ENCODE measurements around the gene HBB.
"Not testable (repeated sequence)": the region's sequence is repeated elsewhere in the genome, so short reads cannot be mapped to it uniquely, and the experiment has no call there.

The HBB gene

GRCh38 chr11:5226732-5227310 lies at the start of gene HBB:
Gene HBB, minus strand, starts transcription at chr11:5227071. Its CDS starts 50 bp downstream, at chr11:5227021.
- H3K9me3 Mint-ChIP-seq: no peaks in the 10 kb centered on the region
- no peak for ATAC-seq

DNA sequence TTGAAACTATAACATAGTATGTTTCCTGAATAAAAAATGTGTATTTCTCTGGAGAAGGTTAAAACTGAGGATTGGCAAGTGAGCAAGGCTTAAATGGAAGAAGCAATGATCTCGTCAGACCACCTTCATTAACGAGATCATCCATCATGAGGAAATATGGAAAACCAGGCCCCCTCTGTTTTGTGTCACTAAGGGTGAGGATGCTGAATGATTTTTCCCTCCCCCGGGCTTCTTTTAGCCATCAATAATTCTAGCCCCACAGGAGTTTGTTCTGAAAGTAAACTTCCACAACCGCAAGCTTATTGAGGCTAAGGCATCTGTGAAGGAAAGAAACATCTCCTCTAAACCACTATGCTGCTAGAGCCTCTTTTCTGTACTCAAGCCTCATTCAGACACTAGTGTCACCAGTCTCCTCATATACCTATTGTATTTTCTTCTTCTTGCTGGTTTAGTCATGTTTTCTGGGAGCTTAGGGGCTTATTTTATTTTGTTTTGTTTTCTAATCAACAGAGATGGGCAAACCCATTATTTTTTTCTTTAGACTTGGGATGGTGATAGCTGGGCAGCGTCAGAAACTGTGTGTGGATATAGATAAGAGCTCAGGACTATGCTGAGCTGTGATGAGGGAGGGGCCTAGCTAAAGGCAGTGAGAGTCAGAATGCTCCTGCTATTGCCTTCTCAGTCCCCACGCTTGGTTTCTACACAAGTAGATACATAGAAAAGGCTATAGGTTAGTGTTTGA lies 48.7 kb upstream of the HBB start:
- ATAC-seq: no peak
- peaks cover 2% of the 10 kb centered on the region for H3K27me3 Mint-ChIP-seq
- no peaks in the 10 kb centered on the region for H3K4me1 Mint-ChIP-seq
- no peak for DNase-seq
- no peaks in the 10 kb centered on the region for H3K36me3 Mint-ChIP-seq (ENCODE audit: low read depth)
- H3K27ac Mint-ChIP-seq: no peak overlapping the region
- H3K4me3 Mint-ChIP-seq: no peak overlapping the region
- no peaks in the 10 kb centered on the region for H3K9me3 Mint-ChIP-seq

More at GRCh38 chr11:5226732-5227310, at the start of gene HBB:
- Mint-ChIP-seq H3K4me1 (no peaks in the 10 kb centered on the region), H3K36me3 (ENCODE audit: low read depth) (no peaks in the 10 kb centered on the region), H3K27me3 (no peaks in the 10 kb centered on the region), H3K4me3 (no peak within 1 kb of the TSS), H3K27ac (no peak within 1 kb of the TSS)
- DNase-seq: no peak

GRCh38 chr11:5274395-5274794 lies 47.5 kb upstream of the HBB start:
- DNase-seq: no peak
- no peak overlapping the region for H3K4me3 Mint-ChIP-seq
- no peak for ATAC-seq
- no peaks in the 10 kb centered on the region for H3K27me3 Mint-ChIP-seq
- no peaks in the 10 kb centered on the region for H3K4me1 Mint-ChIP-seq
- no peak overlapping the region for H3K27ac Mint-ChIP-seq
- no peaks in the 10 kb centered on the region for H3K36me3 Mint-ChIP-seq (ENCODE audit: low read depth)
- no peaks in the 10 kb centered on the region for H3K9me3 Mint-ChIP-seq

DNA sequence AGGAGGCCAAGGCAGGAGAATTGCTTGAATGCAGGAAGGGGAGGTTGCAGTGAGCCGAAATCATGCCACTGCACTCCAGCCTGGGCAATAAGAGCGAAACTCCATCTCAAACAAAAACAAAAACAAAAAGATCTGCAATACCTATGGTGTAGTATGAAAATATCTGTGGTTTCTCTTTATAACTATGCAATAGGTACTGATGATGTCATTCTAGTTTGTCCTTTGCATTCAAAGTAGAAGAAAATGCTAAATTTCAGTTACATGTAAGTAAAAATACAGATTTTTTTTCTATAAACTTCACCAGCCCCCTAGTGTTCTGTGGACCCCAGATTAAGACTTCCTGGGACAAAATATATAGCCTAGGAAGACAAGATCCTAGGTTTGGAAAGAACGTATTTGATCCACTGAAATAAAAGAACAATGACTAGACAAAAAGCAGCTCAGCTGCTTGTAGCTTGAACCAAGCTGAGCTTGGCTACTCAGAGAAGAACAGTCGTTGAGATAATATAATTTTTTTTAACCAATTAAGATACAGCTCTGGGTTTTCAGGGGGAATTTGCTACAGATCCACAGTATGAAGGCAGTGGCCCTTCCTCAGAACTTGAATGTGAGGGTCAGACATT lies 45.6 kb upstream of the HBB start:
- Mint-ChIP-seq H3K27me3 (no peaks in the 10 kb centered on the region), H3K36me3 (ENCODE audit: low read depth) (no peaks in the 10 kb centered on the region), H3K4me1 (no peaks in the 10 kb centered on the region), H3K9me3 (no peaks in the 10 kb centered on the region), H3K27ac (no peak overlapping the region), H3K4me3 (no peak overlapping the region)
- ATAC-seq (no peak), DNase-seq (no peak)

- Mint-ChIP-seq H3K9me3 (no peaks in the 10 kb centered on the region), H3K27ac (no peak within 1 kb of the TSS), H3K27me3 (no peaks in the 10 kb centered on the region), H3K4me1 (no peaks in the 10 kb centered on the region), H3K4me3 (no peak within 1 kb of the TSS), H3K36me3 (ENCODE audit: low read depth) (no peaks in the 10 kb centered on the region)
- ATAC-seq (no peak), DNase-seq (no peak)
Observed at GRCh38 chr11:5269715-5270147, 42.9 kb upstream of the HBB start, which contains the start of gene HBE1. Gene HBE1, minus strand, starts transcription at chr11:5269945. Its CDS starts 55 bp downstream, at chr11:5269890.

- H3K4me1 Mint-ChIP-seq: no peaks in the 10 kb centered on the region
- H3K4me3 Mint-ChIP-seq: no peak overlapping the region
- H3K36me3 Mint-ChIP-seq (ENCODE audit: low read depth): no peaks in the 10 kb centered on the region
- H3K27ac Mint-ChIP-seq: no peak overlapping the region
- no peak for ATAC-seq
- no peaks in the 10 kb centered on the region for H3K9me3 Mint-ChIP-seq
- H3K27me3 Mint-ChIP-seq: no peaks in the 10 kb centered on the region
- no peak for DNase-seq
Observed at GRCh38 chr11:5267033-5267563, 40.2 kb upstream of the HBB start.

DNA sequence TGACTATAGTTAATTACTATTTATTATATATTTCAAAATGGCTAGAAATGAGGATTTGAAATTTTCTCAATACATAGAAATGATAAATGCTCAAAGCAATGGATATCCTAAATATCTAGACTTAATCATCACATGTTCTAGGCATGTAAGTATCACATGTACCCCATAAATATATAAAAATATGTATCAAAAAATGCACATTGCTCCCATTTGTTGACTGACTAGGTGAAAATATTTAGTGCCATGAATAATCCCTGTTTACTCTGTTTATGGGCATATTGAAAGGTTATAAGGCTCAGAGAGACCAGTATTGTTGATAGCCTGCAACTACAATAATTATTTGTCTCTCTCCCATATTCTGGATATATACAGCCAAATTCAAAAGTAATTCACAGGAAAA lies 39.7 kb upstream of the HBB start:
- no peaks in the 10 kb centered on the region for H3K4me1 Mint-ChIP-seq
- H3K27me3 Mint-ChIP-seq: no peaks in the 10 kb centered on the region
- DNase-seq (no peak), ATAC-seq (no peak)
- H3K9me3 Mint-ChIP-seq: no peaks in the 10 kb centered on the region
- H3K4me3 Mint-ChIP-seq: no peak overlapping the region
- no peaks in the 10 kb centered on the region for H3K36me3 Mint-ChIP-seq (ENCODE audit: low read depth)
- H3K27ac Mint-ChIP-seq: no peak overlapping the region

GRCh38 chr11:5265832-5266231 lies 39.0 kb upstream of the HBB start:
- no peak for DNase-seq
- no peak for ATAC-seq
- H3K9me3 Mint-ChIP-seq: no peaks in the 10 kb centered on the region

DNA sequence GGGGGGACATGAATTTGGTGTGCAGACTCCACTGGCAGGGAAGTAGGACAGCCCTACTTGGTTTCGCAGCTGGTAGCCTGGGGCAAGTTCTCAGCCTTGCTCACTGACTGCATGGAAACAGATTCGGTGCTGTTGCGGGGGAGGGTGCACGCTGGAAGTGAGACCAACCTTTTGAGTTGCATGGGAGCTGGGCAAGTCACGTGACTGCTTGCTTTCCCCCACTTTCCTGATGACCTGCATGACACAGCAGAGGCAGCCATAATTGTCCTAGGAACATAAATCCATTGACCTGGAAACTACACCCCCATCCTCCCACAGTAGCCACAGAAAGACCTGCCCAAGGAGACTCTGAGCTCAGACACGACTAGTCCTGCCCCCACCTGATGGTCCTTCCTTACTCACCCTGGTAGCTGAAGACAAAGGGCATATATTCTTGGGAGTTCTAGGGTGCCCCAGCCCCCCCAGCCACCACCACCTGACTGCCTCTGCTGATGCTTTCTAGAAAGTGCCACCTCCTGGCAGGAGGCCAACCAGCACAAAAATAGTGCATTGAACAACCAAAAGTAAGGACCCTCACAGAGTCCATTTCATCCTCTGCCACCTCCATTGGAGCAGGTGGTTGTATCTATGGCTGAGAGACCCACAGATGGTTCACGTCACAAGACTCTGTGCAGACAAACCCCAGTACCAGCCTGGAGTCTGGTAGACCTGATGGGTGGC lies 31.8 kb upstream of the HBB start:
- no peak for ATAC-seq
- Mint-ChIP-seq H3K4me3 (no peak overlapping the region), H3K36me3 (ENCODE audit: low read depth) (no peaks in the 10 kb centered on the region), H3K9me3 (no peaks in the 10 kb centered on the region), H3K27me3 (no peaks in the 10 kb centered on the region), H3K4me1 (no peaks in the 10 kb centered on the region), H3K27ac (no peak overlapping the region)
- no peak for DNase-seq

More at GRCh38 chr11:5265832-5266231, 39.0 kb upstream of the HBB start:
- H3K27ac Mint-ChIP-seq: no peak overlapping the region
- no peaks in the 10 kb centered on the region for H3K27me3 Mint-ChIP-seq
- no peaks in the 10 kb centered on the region for H3K4me1 Mint-ChIP-seq
- H3K4me3 Mint-ChIP-seq: no peak overlapping the region
- H3K36me3 Mint-ChIP-seq (ENCODE audit: low read depth): no peaks in the 10 kb centered on the region

- no peaks in the 10 kb centered on the region for H3K36me3 Mint-ChIP-seq (ENCODE audit: low read depth)
- DNase-seq (no peak), ATAC-seq (no peak)
- no peaks in the 10 kb centered on the region for H3K27me3 Mint-ChIP-seq
- H3K4me3 Mint-ChIP-seq: no peak overlapping the region
- no peaks in the 10 kb centered on the region for H3K9me3 Mint-ChIP-seq
- no peaks in the 10 kb centered on the region for H3K4me1 Mint-ChIP-seq
- no peak overlapping the region for H3K27ac Mint-ChIP-seq
Observed at GRCh38 chr11:5257296-5257695, 30.4 kb upstream of the HBB start.

DNA sequence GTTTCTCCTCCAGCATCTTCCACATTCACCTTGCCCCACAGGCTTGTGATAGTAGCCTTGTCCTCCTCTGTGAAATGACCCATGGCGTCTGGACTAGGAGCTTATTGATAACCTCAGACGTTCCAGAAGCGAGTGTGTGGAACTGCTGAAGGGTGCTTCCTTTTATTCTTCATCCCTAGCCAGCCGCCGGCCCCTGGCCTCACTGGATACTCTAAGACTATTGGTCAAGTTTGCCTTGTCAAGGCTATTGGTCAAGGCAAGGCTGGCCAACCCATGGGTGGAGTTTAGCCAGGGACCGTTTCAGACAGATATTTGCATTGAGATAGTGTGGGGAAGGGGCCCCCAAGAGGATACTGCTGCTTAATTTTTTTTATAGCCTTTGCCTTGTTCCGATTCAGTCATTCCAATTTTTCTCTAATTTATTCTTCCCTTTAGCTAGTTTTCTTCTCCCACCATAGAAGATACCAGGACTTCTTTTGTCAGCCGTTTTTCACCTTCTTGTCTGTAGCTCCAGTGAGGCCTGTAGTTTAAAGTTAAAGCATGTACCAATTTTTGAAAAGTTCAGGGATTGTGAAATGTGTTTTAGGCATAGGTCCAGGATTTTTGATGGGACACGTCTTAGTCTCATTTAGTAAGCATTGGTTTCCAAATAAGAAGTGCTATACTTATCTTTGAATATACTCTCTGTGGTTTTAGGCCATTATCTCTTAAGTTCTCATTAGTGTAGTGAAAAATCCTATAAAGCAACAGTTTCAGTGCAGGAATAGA lies 28.0 kb upstream of the HBB start, which contains the start of gene HBG2:
Gene HBG2 (minus strand): TSS at position 136 of the 768 bp plus-strand sequence. CDS start 53 bp downstream, at position 83.
- not testable (repeated sequence) for H3K27ac Mint-ChIP-seq; H3K27me3 Mint-ChIP-seq; ATAC-seq; H3K4me3 Mint-ChIP-seq; H3K36me3 Mint-ChIP-seq (ENCODE audit: low read depth); DNase-seq; H3K9me3 Mint-ChIP-seq; H3K4me1 Mint-ChIP-seq

DNA sequence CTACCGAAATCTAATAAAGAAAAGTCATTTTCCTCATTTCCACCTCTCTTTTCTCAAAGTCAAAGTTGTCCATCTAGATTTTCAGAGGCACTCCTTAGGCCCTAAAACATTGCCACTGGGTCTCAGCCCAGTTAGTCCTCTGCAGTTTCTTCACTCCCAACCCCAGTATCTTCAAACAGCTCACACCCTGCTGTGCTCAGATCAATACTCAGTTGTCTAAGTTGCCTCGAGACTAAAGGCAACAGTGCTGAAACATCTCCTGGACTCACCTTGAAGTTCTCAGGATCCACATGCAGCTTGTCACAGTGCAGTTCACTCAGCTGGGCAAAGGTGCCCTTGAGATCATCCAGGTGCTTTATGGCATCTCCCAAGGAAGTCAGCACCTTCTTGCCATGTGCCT lies 27.2 kb upstream of the HBB start:
- H3K27me3 Mint-ChIP-seq; ATAC-seq; H3K36me3 Mint-ChIP-seq (ENCODE audit: low read depth); DNase-seq; H3K9me3 Mint-ChIP-seq; H3K27ac Mint-ChIP-seq; H3K4me1 Mint-ChIP-seq; H3K4me3 Mint-ChIP-seq: not testable (repeated sequence)

DNA sequence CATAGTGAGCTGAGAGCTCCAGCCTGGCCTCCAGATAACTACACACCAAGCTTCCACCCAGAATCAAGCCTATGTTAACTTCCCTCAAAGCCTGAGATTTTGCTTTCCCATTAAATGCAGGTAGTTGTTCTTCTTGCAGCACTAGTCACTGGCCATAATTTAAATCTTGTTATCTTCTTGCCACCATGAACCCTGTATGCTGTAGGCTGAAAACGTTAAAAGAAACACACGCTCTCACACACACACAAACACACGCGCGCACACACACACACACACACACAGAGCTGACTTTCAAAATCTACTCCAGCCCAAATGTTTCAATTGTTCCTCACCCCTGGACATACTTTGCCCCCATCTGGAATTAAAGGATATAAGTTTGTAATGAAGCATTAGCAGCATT lies 26.6 kb upstream of the HBB start:
- not testable (repeated sequence) for H3K4me1 Mint-ChIP-seq

GRCh38 chr11:5252919-5253265 lies 26.0 kb upstream of the HBB start:
- Mint-ChIP-seq H3K27ac (no peak overlapping the region), H3K36me3 (ENCODE audit: low read depth) (no peaks in the 10 kb centered on the region), H3K9me3 (no peaks in the 10 kb centered on the region), H3K27me3 (no peaks in the 10 kb centered on the region), H3K4me3 (no peak overlapping the region), H3K4me1 (no peaks in the 10 kb centered on the region)
- no peak for ATAC-seq
- DNase-seq: no peak

More for the DNA sequence above, 26.6 kb upstream of the HBB start:
- not testable (repeated sequence) for H3K9me3 Mint-ChIP-seq; DNase-seq; H3K27ac Mint-ChIP-seq; H3K36me3 Mint-ChIP-seq (ENCODE audit: low read depth); H3K4me3 Mint-ChIP-seq; H3K27me3 Mint-ChIP-seq; ATAC-seq

All from activated naive CD8-positive, alpha-beta T cell treated with anti-CD3 and anti-CD28 coated beads, Interleukin-2, amount 50 U/mL, for 24 hours (primary cell).